SK-N-SH (cell line): ENCODE results near the gene GNB2. TPM values are rescaled to one million over a fixed set of nuclear protein-coding genes. Genes with fewer than 3 reads are reported as not detected.

ENCODE experiments used
- CTCF ChIA-PET: fragments of 300-600, 350-600 bp; formaldehyde crosslinking; extraction: SDS; loops from one replicate; lab custom pipeline; 2021; lab: Yijun Ruan, JAX
- POLR2A ChIA-PET: fragments of 350-600 bp; sonication (Branson Sonifier 250); formaldehyde crosslinking; extraction: SDS; loops from one replicate; lab custom pipeline; 2020; ENCODE audit warnings: antibody characterized with exemption, inconsistent platforms; lab: Yijun Ruan, JAX
- DNase-seq: peaks from one replicate; pipeline ENCODE4 v3.0.0; 2012
- H2AFZ ChIP-seq: fragments of 200-600 bp; sonication (generic); 2 replicates; pipeline ENCODE4 v1.8.1; 2016; ENCODE audit warnings: antibody characterized with exemption, mild to moderate bottlenecking, low read depth
- H3F3A ChIP-seq: fragments of 200-600 bp; sonication (generic); replicated peaks from 2 replicates; pipeline ENCODE3; 2016; ENCODE audit warnings: antibody characterized with exemption, mild to moderate bottlenecking; ENCODE audit not compliant: insufficient read depth
- H3K27ac ChIP-seq, 2 experiments: fragments of 200-500 bp in 1 of 2; fragments of 200-600 bp in 1 of 2; sonication (Bioruptor generic) in 1 of 2; sonication (generic), shearing (Covaris generic) in 1 of 2; 2 replicates each; pipeline versions ENCODE4 v1.5.1 to v1.6.1; 2014 to 2016; ENCODE audit warnings: low read depth in 2 of 2, inconsistent platforms in 1 of 2, low read length in 1 of 2, mild to moderate bottlenecking in 1 of 2, mixed read lengths in 1 of 2
- H3K27me3 ChIP-seq: fragments of 200-600 bp; sonication (generic), shearing (Covaris generic); 2 replicates; pipeline ENCODE4 v1.6.1; 2016; ENCODE audit warnings: mixed run types; ENCODE audit not compliant: insufficient read depth
- H3K36me3 ChIP-seq, 2 experiments: fragments of 200-500 bp in 1 of 2; fragments of 200-600 bp in 1 of 2; sonication (Bioruptor generic) in 1 of 2; sonication (generic) in 1 of 2; replicated peaks in 1 of 2; 2 replicates each; pipeline versions ENCODE3 to v1.5.1; 2014 to 2016; ENCODE audit warnings: low read length in 1 of 2, mild to moderate bottlenecking in 1 of 2; ENCODE audit not compliant: insufficient read depth in 2 of 2, control insufficient read depth in 1 of 2
- H3K4me1 ChIP-seq, 2 experiments: fragments of 200-500 bp in 1 of 2; fragments of 200-600 bp in 1 of 2; sonication (Bioruptor generic) in 1 of 2; sonication (generic), shearing (Covaris generic) in 1 of 2; 2 replicates each; pipeline versions ENCODE4 v1.5.1 to v1.6.1; 2014 to 2016; ENCODE audit warnings: low read depth in 1 of 2, low read length in 1 of 2, mixed run types in 1 of 2; ENCODE audit not compliant: insufficient read depth in 2 of 2, control insufficient read depth in 1 of 2
- H3K4me2 ChIP-seq: fragments of 200-600 bp; sonication (generic), shearing (Covaris generic); 2 replicates; pipeline ENCODE4 v1.6.1; 2017; ENCODE audit warnings: mixed run types
- H3K4me3 ChIP-seq, 2 experiments: fragments of 200-500 bp in 1 of 2; fragments of 200-600 bp in 1 of 2; sonication (Bioruptor generic) in 1 of 2; sonication (generic), shearing (Covaris generic) in 1 of 2; 2 replicates each; pipeline versions ENCODE4 v1.5.1 to v1.8.1; 2014 to 2016; ENCODE audit warnings: low read depth in 2 of 2, inconsistent platforms in 1 of 2, low read length in 1 of 2, mild to moderate bottlenecking in 1 of 2, mixed read lengths in 1 of 2, moderate library complexity in 1 of 2
- H3K79me2 ChIP-seq: fragments of 200-600 bp; sonication (generic); 2 replicates; pipeline ENCODE4 v1.8.1; 2017; ENCODE audit warnings: mild to moderate bottlenecking; ENCODE audit not compliant: insufficient read depth
- H3K9ac ChIP-seq: fragments of 200-600 bp; sonication (generic); 2 replicates; pipeline ENCODE4 v1.6.1; 2017; ENCODE audit warnings: mixed run types
- H3K9me2 ChIP-seq: fragments of 200-600 bp; sonication (generic); 2 replicates; pipeline ENCODE4 v1.6.1; 2017; ENCODE audit warnings: mixed run types
- H3K9me3 ChIP-seq: fragments of 200-600 bp; sonication (generic); 2 replicates; pipeline ENCODE4 v1.6.1; 2017; ENCODE audit warnings: mixed run types, mild to moderate bottlenecking, moderate library complexity
- H4K20me1 ChIP-seq: fragments of 200-600 bp; sonication (generic); 2 replicates; pipeline ENCODE4 v1.6.1; 2017; ENCODE audit warnings: mild to moderate bottlenecking, mixed run types; ENCODE audit not compliant: insufficient read depth
- JUND ChIP-seq: IDR thresholded peaks from 2 replicates; pipeline ENCODE4 v1.4.0; 2012
- MEF2A ChIP-seq: IDR thresholded peaks from 2 replicates; pipeline ENCODE4 v1.4.0; 2012; ENCODE audit warnings: low read depth, borderline replicate concordance
- NFIC ChIP-seq: IDR thresholded peaks from 2 replicates; pipeline ENCODE4 v1.4.0; 2012; ENCODE audit warnings: borderline replicate concordance
- PBX3 ChIP-seq: IDR thresholded peaks from 2 replicates; pipeline ENCODE4; 2012
- RCOR1 ChIP-seq: fragments of 150-350 bp; IDR thresholded peaks from 2 replicates; pipeline ENCODE4 v1.6.1; 2017; ENCODE audit warnings: antibody characterized with exemption, low read length
- REST ChIP-seq: IDR thresholded peaks from 2 replicates; pipeline ENCODE4 v1.6.1; 2012; ENCODE audit warnings: mild to moderate bottlenecking, low read depth, low read length, moderate library complexity
- RXRA ChIP-seq: IDR thresholded peaks from 2 replicates; pipeline ENCODE4 v1.4.0; 2012; ENCODE audit warnings: low read depth, mild to moderate bottlenecking, borderline replicate concordance
- SIN3A ChIP-seq: IDR thresholded peaks from 2 replicates; pipeline ENCODE4 v1.6.1; 2012; ENCODE audit warnings: low read depth, mild to moderate bottlenecking, low read length, moderate library complexity, borderline replicate concordance
- TAF1 ChIP-seq: IDR thresholded peaks from 2 replicates; pipeline ENCODE4 v1.6.1; 2012; ENCODE audit warnings: low read depth, mild to moderate bottlenecking, low read length, moderate library complexity, borderline replicate concordance
- TEAD4 ChIP-seq: IDR thresholded peaks from 2 replicates; pipeline ENCODE4 v1.4.0; 2012; ENCODE audit warnings: mild to moderate bottlenecking, borderline replicate concordance; ENCODE audit not compliant: insufficient read depth
- WGBS: methylation state at CpG from one replicate; pipeline ENCODE4 v1.1.6; 2017; ENCODE audit warnings: low lambda C conversion rate; 5-methylcytosine and 5-hydroxymethylcytosine counted together
- polyA plus RNA-seq, 3 experiments: library from polyadenylated mRNA; depleted of rRNA; stranded (reverse); fragments of >200 nt; gene quantifications; 2 replicates each; pipeline ENCODE4 v1.2.3, GENCODE V29; 2012

The GNB2 gene
- polyA plus RNA-seq, 1 of the 3 experiments (the other 2 are of a cell fraction) = 398 TPM

GRCh38 chr7:100671353-100672327, 1.9 kb upstream of the GNB2 start:
- WGBS = 90% methylated on average over 18 of the region's 18 CpGs
- peaks cover 11% of the 10 kb centered on the region for H3F3A ChIP-seq
- no peaks in the 10 kb centered on the region for H3K9me2 ChIP-seq
- no peak overlapping the region for H3K9ac ChIP-seq
- ChIA-PET CTCF (interaction anchor here (1.0 to 2.7 kb wide), 7 partner anchors 16 to 128 kb away, joined by 3 to 12 read pairs (median 5); partner anchors contain the start of genes ACTL6B and GIGYF1), POLR2A (interaction anchor here (0.6 to 1.5 kb wide), 5 partner anchors 38 to 64 kb away, joined by 3 to 7 read pairs (median 3); partner anchors contain the start of gene MOSPD3)
- no peak overlapping the region for H2AFZ ChIP-seq
- TF ChIP-seq TAF1 = no peak
- TF ChIP-seq JUND = no peak
- no peak for TF ChIP-seq PBX3
- no peak for TF ChIP-seq MEF2A
- no peak for TF ChIP-seq RCOR1
- no peak for TF ChIP-seq REST
- no peak for TF ChIP-seq TEAD4
- TF ChIP-seq SIN3A = no peak
- no peak for TF ChIP-seq RXRA
- no peak for TF ChIP-seq NFIC
- H4K20me1 ChIP-seq = peaks cover 10% of the 10 kb centered on the region
- H3K79me2 ChIP-seq = peaks cover 30% of the 10 kb centered on the region
- no peak for DNase-seq
- H3K36me3 ChIP-seq = peaks cover 0 to 2% of the 10 kb centered on the region in 2 experiments
- no peaks in the 10 kb centered on the region for H3K27me3 ChIP-seq
- H3K4me3 ChIP-seq = no peak overlapping the region
- no peak overlapping the region for H3K27ac ChIP-seq
- H3K9me3 ChIP-seq = no peaks in the 10 kb centered on the region
- H3K4me2 ChIP-seq = no peak overlapping the region
- peaks cover 0 to 5% of the 10 kb centered on the region in 2 experiments; a peak in 1 of 4 replicates for H3K4me1 ChIP-seq
